GM21576 (cell line): ENCODE results near the gene TIAL1.
"Not testable (repeated sequence)": the region's sequence is repeated elsewhere in the genome, so short reads cannot be mapped to it uniquely, and the experiment has no call there.

ENCODE experiments used
- ATAC-seq: cut with Tn5 transposase; IDR thresholded peaks from one replicate; pipeline ENCODE4 v1.9.1; 2021; ENCODE audit warnings: mild to moderate bottlenecking, moderate library complexity; ENCODE audit not compliant: unreplicated experiment

TIAL1 gene

DNA sequence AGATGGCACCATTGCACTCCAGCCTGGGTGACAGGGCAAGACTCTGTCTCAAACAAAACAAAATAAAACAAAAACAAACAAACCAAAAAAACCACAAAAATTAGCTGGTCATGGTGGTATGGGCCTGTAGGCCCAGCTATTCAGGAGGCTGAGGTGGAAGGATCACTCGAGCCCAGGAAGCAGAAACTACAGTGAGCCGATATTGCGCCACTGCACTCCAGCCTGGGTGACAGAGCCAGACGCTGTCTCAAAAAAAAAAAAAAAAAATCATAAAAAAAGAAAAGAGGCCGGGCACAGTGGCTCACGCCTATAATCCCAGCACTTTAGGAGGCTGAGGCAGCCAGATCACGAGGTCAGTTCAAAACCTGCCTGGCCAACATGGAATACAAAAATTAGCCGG lies 64.0 kb downstream of the TIAL1 start:
- not testable (repeated sequence) for ATAC-seq

DNA sequence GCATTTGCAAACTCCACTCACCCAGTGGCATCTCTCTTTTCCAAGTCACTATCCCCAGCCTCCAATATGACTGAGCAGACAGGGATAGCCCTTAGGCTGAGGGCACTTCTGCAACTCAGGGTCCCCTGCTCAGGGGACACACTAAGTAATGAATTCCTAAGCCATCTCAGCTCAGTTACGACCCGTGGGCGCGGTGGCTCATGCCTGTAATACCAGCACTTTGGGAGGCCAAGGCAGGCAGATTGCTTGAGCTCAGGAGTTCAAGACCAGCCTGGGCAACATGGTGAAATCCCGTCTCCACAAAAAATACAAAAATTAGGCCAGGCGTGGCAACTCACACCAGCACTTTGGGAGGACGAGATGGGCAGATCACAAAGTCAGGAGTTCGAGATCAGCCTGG lies 64.5 kb downstream of the TIAL1 start:
- ATAC-seq, result not testable (repeated sequence)

DNA sequence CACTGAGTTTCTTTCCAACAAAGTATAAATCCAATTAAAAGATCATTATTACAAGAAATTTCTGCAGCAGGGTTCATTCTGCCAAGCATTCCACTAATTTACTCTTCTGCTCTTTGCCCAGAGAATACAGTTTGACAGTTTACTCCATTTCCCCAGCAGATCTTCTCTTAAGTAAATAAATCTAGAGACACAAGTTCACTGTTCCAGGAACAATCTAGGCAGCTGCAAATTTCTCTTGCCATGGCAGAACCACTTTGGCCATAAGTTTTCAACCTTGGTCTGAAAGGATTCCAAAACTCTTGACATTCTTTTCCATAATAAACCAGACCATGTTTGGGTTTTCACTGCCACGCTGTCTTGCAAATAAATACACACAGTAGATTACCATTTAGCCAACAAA lies 65.7 kb downstream of the TIAL1 start:
- ATAC-seq, result no peak

DNA sequence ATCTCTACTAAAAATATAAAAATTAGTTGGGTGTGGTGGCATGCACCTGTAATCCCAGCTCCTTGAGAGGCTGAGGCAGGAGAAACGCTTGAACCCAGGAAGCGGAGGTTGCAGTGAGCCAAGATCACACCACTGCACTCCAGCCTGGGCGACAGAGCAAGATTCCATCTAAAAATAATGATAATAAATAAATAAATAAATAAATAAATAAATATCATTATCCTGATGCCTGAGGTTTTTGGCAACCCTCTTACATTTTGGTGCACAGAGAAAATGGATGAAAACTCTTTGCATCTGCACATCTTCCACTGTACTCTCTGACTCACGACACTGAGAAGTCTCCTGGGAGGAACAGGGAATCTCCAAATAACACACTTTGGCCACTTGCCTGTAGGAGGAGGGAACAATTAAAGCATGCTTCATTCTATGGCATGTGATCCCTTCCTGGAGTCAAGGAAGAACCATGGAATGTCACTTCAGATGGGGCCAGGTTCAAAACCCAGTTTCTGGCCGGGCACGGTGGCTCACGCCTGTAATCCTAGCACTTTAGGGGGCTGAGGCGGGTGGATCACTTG lies 68.0 kb downstream of the TIAL1 start:
- not testable (repeated sequence) for ATAC-seq

DNA sequence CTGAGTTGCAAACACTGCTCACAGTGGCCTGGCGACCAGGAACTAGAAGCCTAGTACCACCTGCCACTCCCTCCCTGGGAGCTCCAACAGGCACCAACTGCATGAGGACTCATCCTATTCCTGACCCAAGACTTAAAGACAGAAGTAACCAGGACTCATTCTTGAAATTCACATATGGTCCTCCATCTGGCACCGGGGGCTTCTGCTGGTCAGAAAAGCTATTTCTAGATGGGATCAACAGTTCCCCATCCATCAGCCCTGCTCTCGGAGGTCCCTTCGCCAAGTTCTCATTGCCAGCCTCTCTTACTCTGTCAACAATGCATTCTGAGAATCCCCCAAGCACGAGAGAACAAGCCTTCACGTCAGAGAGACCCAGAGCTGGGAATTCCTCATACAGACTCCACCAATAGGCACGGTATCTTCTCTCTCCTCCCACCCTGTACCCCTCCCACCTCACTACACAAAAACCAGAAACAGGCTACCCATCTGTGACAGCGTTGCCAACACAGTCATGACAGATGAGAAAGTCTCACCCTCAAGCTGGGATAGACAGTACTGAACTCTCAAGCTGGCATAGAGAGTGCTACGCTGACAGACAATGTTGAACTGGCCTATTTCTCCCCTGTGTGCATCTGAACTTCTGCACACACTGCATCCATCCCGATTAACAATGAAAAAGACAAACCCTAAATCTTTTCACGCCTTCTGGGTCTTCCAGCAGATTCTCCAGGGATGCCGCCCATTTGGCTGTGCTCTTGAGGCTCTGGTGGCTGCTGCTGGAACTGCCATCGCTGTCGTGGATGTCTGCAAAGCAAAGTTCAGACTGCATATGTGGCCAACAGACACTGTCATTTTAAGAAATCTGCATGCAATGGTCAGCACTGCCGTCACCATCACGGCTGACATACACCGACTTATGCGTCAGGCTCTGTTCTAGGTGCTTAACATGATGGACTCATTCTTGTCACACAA lies 69.9 kb downstream of the TIAL1 start:
- ATAC-seq, result no peak

DNA sequence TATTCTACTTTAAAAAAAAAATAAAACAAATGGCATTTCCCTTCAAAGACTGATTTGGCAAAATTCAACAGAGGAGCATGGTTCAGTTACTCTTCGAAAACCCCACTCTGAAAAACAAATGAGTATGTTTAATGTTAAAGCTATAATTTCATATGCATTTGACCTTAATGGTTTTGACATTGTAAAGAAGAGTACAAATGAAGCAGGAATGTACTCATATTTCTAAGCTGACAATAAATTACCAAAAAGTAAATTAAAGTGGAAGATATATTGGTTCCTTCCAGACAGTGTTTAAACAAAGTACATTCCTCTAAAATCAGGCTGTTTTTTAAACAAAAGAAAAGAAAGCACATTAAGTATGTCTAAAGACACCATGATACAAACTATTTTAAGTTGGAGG lies 70.6 kb downstream of the TIAL1 start:
- ATAC-seq, result no peak

DNA sequence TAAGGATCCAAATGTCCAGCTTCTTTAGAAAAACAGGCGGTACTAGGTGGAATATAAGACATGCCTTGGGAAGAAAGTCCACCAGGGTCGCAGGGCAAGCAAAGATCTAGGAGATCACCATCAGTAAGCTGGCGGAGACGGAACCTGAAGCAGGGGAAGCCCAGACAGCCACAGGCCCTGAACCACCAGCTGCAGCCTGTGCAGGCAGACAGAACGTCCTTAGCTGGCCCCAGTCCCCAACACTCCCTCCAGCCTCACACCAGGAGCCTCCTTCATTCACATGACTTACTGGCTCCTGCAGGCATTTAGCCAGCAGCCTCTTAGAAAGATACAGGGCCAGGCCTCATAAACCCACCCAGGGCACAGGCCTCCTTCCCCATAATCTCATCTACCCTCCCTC lies 71.6 kb downstream of the TIAL1 start:
- no peak for ATAC-seq

DNA sequence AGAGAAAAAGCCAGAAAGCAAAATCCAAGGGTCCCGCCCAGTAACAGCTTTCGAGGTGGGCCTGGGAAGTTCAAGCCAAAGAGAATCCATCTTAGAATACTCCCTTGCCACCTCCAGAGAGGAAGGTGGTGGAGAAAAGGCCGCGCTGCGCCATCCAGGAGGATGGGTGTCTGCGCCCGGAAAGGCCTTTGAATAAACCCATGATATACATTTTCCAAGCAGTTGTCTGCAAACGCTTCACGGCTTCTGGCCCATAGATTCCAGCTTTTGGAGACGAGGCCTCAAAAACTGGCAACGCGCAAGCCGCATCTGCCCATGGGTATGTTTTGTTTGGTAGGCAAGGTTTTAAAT lies 72.1 kb downstream of the TIAL1 start:
- no peak for ATAC-seq

DNA sequence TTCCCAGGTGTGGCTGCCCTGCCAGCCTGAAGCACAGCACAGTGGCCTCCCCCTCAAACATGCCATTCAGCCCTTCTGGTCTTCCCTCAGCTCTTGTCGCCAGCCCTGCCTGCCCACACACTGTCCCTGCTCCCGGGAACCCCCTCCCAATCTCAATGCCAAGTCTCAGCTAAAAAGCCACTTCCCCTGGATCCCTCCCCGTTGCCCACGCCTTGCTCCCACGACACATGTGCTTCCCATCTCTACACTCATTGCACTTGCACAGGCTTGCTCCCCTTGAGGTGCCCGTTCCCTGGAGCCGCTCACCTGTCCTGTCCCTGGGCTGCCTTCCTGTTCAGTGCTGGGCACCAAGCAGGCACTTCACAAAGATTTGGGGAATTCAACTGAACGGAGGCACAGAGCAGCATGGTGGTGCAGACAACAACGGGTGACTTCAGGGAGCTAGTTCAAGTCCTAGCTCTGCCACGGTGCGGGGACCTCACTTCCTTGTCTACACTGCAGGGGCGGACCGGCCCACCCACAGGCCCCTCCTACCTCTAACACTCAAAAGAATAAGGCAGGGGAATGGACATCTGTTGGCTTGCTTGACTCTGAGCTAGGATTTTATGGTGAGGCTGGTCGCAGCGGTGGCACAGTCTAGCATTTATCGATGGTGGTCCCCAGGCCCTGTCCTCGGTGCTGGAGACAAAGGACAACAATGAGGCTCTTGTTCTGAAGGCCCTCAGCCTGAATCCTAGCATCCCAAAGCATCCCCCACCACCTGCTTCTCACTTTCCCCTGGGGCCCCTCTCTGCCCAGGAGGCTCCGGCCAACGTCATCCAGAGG lies 72.7 kb downstream of the TIAL1 start:
- no peak for ATAC-seq
